ENCODE data around the gene LRFN5.
"Not testable (repeated sequence)": the region's sequence is repeated elsewhere in the genome, so short reads cannot be mapped to it uniquely, and the experiment has no call there.

LRFN5 gene

DNA sequence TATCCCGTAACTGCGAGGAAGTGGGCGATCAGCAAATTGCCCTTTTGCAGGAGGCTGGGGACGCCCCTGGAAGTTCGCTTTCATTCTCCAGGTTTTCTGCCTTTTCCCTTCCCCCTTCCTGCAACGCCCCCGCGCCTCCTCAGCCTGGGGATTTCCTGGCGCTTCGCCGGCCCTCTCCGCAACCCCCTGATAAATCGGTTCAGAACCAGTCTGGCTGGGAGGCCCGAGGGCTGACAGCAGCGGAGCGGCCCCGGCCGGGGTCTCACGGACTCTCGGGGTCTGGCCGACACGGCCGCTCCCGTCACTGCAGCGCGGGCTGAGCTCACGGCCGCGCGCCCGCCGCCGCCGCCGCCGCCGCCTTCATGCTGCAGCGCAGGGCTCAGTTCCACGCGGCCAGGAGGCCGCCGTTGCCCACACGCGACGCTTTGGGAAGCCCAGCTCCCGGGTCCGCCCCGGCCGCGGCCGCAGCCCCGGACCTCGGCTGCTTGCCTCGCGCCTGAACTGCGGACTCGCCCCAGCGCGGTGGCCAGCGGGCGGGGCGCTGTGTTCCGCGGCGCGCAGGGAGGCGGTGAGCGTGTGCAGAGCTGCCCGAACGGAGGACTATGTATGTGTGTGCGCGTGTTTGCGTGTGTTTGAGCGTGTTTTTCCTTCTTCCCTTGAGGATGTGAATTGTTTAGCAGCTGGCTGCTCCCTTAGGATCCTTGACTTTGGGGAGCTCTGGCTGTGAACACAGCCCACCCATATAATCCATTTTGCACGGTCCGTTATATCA lies at the start of gene LRFN5:
LRFN5 (plus strand) TSS at position 345 of the 772 bp plus-strand sequence.
- H3K27ac ChIP-seq (ENCODE audit: low read depth, low read length), result peak within 1 kb of the TSS; percentile 53; the same call in 1 of the 2 replicates
- H3K9ac ChIP-seq (ENCODE audit: low read length), result peak within 1 kb of the TSS; percentile 87
- H3K27me3 ChIP-seq (ENCODE audit: control insufficient read depth, insufficient read depth, low read length), result peaks cover 32% of the 10 kb centered on the region
- H3K9me3 ChIP-seq (ENCODE audit: control insufficient read depth, insufficient read depth, low read depth, low read length), result no peaks in the 10 kb centered on the region
- H3K4me3 ChIP-seq (ENCODE audit: low read depth, low read length), result peak within 1 kb of the TSS; percentile 84
- no peaks in the 10 kb centered on the region for H3K36me3 ChIP-seq (ENCODE audit: control insufficient read depth, insufficient read depth, low read length)
- H3K4me1 ChIP-seq (ENCODE audit: control insufficient read depth, insufficient read depth, low read length), result peaks cover 8% of the 10 kb centered on the region; the same call in 1 of the 2 replicates

DNA sequence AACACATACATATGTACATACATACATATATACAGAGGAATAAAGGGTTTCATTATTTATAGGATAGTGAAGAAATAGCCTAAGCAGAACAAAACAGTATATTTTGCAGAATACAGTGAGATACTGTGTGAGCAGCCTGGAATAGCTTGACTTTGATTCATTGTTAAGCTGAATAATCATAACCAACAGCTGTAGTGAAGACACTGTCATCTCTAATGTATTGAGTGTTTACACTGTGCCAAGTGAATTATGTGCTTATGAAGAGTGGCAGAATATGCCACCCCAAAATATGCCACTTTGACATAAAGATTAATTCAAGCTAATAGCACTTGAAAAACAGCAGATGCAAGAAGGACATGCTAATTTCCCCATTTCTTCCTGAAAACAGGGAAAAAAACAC lies 48.2 kb upstream of the LRFN5 start:
- Histone ChIP-seq H3K4me1 (ENCODE audit: control insufficient read depth, insufficient read depth, low read length) (no peaks in the 10 kb centered on the region; the same call in 1 of the 2 replicates), H3K27me3 (ENCODE audit: control insufficient read depth, insufficient read depth, low read length) (no peaks in the 10 kb centered on the region), H3K9ac (ENCODE audit: low read length) (no peak overlapping the region), H3K27ac (ENCODE audit: low read depth, low read length) (no peak overlapping the region), H3K4me3 (ENCODE audit: low read depth, low read length) (no peak overlapping the region), H3K36me3 (ENCODE audit: control insufficient read depth, insufficient read depth, low read length) (no peaks in the 10 kb centered on the region), H3K9me3 (ENCODE audit: control insufficient read depth, insufficient read depth, low read depth, low read length) (no peaks in the 10 kb centered on the region)

DNA sequence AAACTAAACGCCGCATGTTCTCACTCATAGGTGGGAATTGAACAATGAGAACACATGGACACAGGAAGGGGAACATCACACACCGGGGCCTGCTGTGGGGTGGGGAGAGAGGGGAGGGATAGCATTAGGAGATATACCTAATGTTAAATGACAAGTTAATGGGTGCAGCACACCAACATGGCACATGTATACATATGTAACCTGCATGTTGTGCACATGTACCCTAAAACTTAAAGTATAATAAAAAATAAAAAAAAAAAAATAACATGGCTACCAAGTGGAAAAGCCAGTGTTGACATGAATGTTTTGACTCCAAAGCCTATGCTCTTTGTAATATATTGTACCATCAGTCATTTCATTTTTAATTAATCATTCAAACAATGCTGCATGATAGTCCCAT lies 39.8 kb upstream of the LRFN5 start:
- H3K9ac ChIP-seq (ENCODE audit: low read length); H3K4me3 ChIP-seq (ENCODE audit: low read depth, low read length); H3K27me3 ChIP-seq (ENCODE audit: control insufficient read depth, insufficient read depth, low read length); H3K9me3 ChIP-seq (ENCODE audit: control insufficient read depth, insufficient read depth, low read depth, low read length); H3K27ac ChIP-seq (ENCODE audit: low read depth, low read length); H3K36me3 ChIP-seq (ENCODE audit: control insufficient read depth, insufficient read depth, low read length): not testable (repeated sequence)
- H3K4me1 ChIP-seq (ENCODE audit: control insufficient read depth, insufficient read depth, low read length), result peaks cover 12% of the 10 kb centered on the region

DNA sequence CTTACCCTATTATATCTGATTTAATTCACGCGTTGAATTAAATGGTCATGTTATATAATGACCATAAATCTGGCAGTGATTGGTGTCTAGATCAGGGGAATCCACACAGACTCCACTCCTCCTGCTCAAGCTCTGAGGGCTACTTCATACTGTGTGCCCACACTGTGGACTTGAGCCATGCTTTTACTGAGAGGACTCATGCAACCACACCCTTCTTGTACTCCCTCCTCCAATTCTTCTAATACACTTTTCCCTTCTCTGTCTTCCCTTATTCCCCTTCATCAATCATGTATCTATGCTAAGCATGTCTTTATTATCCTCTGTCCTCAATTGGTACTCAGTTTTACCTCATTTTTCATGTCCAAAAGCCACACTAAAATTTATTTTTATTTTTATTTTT lies 37.7 kb upstream of the LRFN5 start:
- Histone ChIP-seq H3K9ac (ENCODE audit: low read length) (no peak overlapping the region), H3K9me3 (ENCODE audit: control insufficient read depth, insufficient read depth, low read depth, low read length) (peaks cover 3% of the 10 kb centered on the region; the same call in 1 of the 2 replicates), H3K27me3 (ENCODE audit: control insufficient read depth, insufficient read depth, low read length) (no peaks in the 10 kb centered on the region), H3K4me3 (ENCODE audit: low read depth, low read length) (no peak overlapping the region), H3K27ac (ENCODE audit: low read depth, low read length) (no peak overlapping the region), H3K4me1 (ENCODE audit: control insufficient read depth, insufficient read depth, low read length) (peaks cover 12% of the 10 kb centered on the region), H3K36me3 (ENCODE audit: control insufficient read depth, insufficient read depth, low read length) (no peaks in the 10 kb centered on the region)

DNA sequence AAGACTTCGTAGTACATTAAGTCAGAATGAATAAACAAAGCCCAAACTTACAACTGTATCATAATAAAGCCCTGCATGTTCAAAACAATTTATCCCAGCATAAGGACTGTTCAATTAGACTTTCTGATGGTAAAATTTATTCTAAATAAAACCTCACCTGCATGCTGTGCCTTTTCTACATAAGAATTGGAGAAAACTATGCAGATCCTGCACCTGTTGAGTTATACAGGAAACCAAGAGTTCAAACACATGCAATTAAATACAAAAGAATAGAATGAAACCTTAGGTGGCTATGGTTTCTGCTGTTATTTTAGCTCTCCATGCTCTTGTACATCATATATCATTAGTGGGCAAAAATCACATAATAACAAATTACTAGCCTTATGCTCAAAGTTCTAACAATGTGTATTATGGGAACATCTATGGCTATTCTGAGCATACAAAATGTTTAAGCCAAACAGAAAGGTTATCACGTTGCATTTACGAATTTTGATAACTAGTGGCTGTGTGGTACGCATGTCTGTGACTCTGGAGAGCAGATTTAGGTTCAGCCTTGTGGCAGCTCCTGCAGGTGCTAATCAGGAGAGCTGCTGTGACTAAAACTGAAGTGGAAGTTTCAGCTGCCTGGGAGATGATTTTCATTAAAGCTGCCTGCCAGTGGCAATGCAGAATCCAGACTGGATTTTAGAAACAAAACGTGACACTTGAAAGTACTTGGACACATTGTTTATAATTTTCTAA lies 36.1 kb upstream of the LRFN5 start:
- H3K9me3 ChIP-seq (ENCODE audit: control insufficient read depth, insufficient read depth, low read depth, low read length), result peaks cover 3% of the 10 kb centered on the region; the same call in 1 of the 2 replicates
- H3K27me3 ChIP-seq (ENCODE audit: control insufficient read depth, insufficient read depth, low read length), result no peaks in the 10 kb centered on the region
- no peak overlapping the region for H3K4me3 ChIP-seq (ENCODE audit: low read depth, low read length)
- no peak overlapping the region for H3K9ac ChIP-seq (ENCODE audit: low read length)
- H3K27ac ChIP-seq (ENCODE audit: low read depth, low read length), result peak overlapping the region; percentile 34; the same call in 1 of the 2 replicates
- H3K4me1 ChIP-seq (ENCODE audit: control insufficient read depth, insufficient read depth, low read length), result peaks cover 12% of the 10 kb centered on the region
- no peaks in the 10 kb centered on the region for H3K36me3 ChIP-seq (ENCODE audit: control insufficient read depth, insufficient read depth, low read length)

DNA sequence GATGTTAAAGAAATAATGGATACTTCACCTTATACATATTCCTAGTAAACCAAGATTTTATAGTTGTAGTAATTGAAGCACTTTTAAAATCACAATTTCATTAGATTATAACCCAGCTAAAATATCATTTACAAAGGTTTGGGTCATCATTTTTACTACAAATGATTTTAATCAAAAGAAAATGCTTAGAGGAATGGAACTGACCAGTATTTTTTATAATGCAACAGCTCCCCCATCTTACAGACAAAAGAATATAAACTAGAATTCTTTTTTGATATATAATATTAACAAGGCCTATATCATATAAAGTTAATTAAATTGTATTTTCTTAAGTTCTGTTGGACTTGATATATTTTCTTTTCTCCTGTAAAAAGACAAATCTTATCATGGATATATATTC lies 20.4 kb upstream of the LRFN5 start:
- H3K27ac ChIP-seq (ENCODE audit: low read depth, low read length), result no peak overlapping the region
- no peaks in the 10 kb centered on the region for H3K4me1 ChIP-seq (ENCODE audit: control insufficient read depth, insufficient read depth, low read length)
- H3K9me3 ChIP-seq (ENCODE audit: control insufficient read depth, insufficient read depth, low read depth, low read length), result no peaks in the 10 kb centered on the region
- H3K27me3 ChIP-seq (ENCODE audit: control insufficient read depth, insufficient read depth, low read length), result no peaks in the 10 kb centered on the region
- no peak overlapping the region for H3K4me3 ChIP-seq (ENCODE audit: low read depth, low read length)
- no peak overlapping the region for H3K9ac ChIP-seq (ENCODE audit: low read length)
- H3K36me3 ChIP-seq (ENCODE audit: control insufficient read depth, insufficient read depth, low read length), result no peaks in the 10 kb centered on the region

DNA sequence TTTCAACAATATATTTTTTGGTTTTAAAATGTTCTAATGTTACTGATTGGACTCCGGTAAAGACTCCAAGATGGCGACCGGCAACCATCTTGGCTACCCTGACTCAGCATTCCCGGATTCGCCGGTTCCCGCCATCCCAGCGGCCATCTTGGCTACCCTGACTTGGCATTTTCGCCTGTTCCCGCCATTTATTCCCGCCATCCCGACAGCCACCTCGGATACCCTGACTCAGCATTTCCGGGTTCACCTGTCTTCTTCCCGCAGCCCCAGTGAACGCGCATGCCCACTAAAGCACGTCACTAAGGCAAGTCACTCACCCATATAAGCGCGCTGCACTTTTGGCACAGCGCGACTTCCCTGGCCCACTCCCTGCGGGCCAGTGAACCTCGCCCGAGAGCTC lies 9.0 kb upstream of the LRFN5 start:
- peak overlapping the region; percentile 67 for H3K9ac ChIP-seq (ENCODE audit: low read length)
- no peaks in the 10 kb centered on the region for H3K36me3 ChIP-seq (ENCODE audit: control insufficient read depth, insufficient read depth, low read length)
- no peak overlapping the region for H3K4me3 ChIP-seq (ENCODE audit: low read depth, low read length)
- no peaks in the 10 kb centered on the region for H3K9me3 ChIP-seq (ENCODE audit: control insufficient read depth, insufficient read depth, low read depth, low read length)
- peaks cover 35% of the 10 kb centered on the region for H3K4me1 ChIP-seq (ENCODE audit: control insufficient read depth, insufficient read depth, low read length)
- peak overlapping the region; percentile 86; the same call in 1 of the 2 replicates for H3K27ac ChIP-seq (ENCODE audit: low read depth, low read length)
- no peaks in the 10 kb centered on the region for H3K27me3 ChIP-seq (ENCODE audit: control insufficient read depth, insufficient read depth, low read length)

DNA sequence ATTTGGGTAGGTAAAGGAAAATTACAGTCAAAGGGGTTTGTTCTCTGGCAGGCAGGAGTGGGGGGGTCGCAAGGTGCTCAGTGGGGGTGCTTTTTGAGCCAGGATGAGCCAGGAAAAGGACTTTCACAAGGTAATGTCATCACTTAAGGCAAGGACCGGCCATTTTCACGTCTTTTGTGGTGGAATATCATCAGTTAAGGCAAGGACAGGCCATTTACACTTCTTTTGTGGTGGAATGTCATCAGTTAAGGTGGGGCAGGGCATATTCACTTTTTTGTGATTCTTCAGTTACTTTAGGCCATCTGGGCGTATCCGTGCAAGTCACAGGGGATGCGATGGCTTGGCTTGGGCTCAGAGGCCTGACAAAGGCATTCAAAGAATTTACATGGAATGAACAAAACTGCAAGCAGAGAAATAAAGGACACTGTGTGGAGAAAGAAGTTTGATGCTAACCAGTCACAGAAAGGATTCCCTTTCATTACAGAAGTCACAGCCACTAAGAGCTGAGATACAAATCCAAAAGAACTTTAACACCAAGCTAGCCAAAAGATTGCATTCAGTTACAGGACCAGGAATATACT lies 6.8 kb upstream of the LRFN5 start:
- peak overlapping the region; percentile 90 for H3K9ac ChIP-seq (ENCODE audit: low read length)

DNA sequence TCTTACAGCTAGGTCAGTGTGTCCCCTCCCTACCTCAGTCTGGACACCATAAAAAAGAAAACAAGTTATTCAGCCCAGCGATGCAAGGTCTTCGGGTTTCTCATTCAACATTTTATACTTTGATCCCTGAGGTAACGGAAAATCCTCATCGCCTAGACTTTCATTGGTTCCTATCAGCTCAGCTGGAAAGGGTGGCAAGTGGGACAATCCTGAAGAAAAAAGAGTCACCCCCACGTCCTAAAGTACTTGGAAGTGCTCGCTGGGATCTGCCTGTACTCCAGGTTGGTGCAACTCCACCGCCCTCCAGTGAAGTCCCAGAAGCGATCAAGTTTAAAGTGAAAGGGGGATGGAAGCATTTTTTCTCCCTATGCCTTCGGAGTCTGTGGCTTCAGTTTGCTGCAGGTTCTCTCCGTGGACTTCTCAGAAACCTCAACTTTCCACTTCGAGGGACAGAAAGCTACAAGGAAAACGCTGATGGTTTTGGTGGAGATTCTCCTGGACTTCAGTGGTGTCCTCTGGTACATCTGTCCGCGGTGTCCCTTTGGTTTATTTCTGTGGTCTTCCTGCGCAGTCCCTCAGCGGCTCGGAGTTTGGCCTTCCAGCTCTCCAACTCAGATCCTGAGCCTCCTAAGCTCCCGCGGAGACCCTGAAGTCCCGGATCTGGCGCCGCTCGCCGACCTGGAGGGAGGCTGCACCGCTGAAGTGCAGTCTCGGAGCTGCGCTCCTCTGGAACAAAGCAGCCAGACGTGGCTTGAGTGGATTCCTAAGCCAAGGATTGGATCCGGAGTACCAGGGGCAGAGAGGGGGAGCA lies 1.8 kb upstream of the LRFN5 start:
- H3K27ac ChIP-seq (ENCODE audit: low read depth, low read length), result peak overlapping the region; percentile 53; the same call in 1 of the 2 replicates
- H3K27me3 ChIP-seq (ENCODE audit: control insufficient read depth, insufficient read depth, low read length), result peaks cover 28% of the 10 kb centered on the region
- H3K4me1 ChIP-seq (ENCODE audit: control insufficient read depth, insufficient read depth, low read length), result peaks cover 9% of the 10 kb centered on the region; the same call in 1 of the 2 replicates
- H3K9me3 ChIP-seq (ENCODE audit: control insufficient read depth, insufficient read depth, low read depth, low read length), result no peaks in the 10 kb centered on the region
- peak overlapping the region; percentile 87 for H3K9ac ChIP-seq (ENCODE audit: low read length)
- H3K4me3 ChIP-seq (ENCODE audit: low read depth, low read length), result peak overlapping the region; percentile 84
- no peaks in the 10 kb centered on the region for H3K36me3 ChIP-seq (ENCODE audit: control insufficient read depth, insufficient read depth, low read length)

More for the DNA sequence above, 6.8 kb upstream of the LRFN5 start:
- H3K4me1 ChIP-seq (ENCODE audit: control insufficient read depth, insufficient read depth, low read length), result peaks cover 35% of the 10 kb centered on the region
- peak overlapping the region; percentile 95 for H3K27ac ChIP-seq (ENCODE audit: low read depth, low read length)
- not testable (repeated sequence) for H3K27me3 ChIP-seq (ENCODE audit: control insufficient read depth, insufficient read depth, low read length); H3K9me3 ChIP-seq (ENCODE audit: control insufficient read depth, insufficient read depth, low read depth, low read length); H3K36me3 ChIP-seq (ENCODE audit: control insufficient read depth, insufficient read depth, low read length)
- H3K4me3 ChIP-seq (ENCODE audit: low read depth, low read length), result peak overlapping the region; percentile 43; the same call in 1 of the 2 replicates

DNA sequence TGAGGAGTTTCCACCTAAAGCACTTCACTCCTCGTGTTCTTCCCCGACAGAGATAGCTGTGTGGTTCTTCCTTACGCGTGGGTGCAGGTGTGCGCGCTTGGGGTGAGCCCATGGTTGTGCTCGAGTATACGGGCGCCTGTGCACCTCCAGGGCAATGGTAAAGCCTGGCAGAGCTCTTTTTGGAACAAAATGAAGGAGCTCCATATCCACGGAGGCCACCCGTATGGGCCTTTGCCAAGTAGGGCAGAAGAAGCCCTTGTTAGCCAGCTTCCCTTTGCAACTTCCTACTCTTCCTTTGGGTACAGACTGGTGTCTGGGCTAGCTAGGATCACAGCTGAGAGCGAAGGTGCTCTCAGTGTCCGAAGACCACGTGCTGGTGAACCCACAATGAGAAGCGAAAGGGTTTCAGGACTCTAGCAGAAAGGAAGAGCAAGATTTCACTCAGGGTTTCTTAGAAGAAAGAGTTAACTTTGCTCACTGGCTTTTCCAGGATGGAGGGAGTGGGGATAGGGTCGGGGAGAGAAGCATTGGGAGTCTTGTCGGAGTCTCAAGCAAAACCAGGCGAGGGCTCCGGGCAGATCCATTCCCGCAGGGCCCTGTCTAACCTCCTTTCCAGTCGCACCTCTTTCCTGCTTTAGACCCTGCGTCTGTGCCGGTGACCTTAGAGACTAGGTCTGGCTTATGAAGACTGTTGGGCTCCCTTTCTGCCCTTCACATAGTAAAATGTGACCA lies 960 bp upstream of the LRFN5 start:
- peak overlapping the region; percentile 84 for H3K4me3 ChIP-seq (ENCODE audit: low read depth, low read length)
- H3K27me3 ChIP-seq (ENCODE audit: control insufficient read depth, insufficient read depth, low read length), result peaks cover 32% of the 10 kb centered on the region
- H3K9ac ChIP-seq (ENCODE audit: low read length), result peak overlapping the region; percentile 87
- peaks cover 8% of the 10 kb centered on the region; the same call in 1 of the 2 replicates for H3K4me1 ChIP-seq (ENCODE audit: control insufficient read depth, insufficient read depth, low read length)
- H3K36me3 ChIP-seq (ENCODE audit: control insufficient read depth, insufficient read depth, low read length), result no peaks in the 10 kb centered on the region
- peak overlapping the region; percentile 53; the same call in 1 of the 2 replicates for H3K27ac ChIP-seq (ENCODE audit: low read depth, low read length)
- no peaks in the 10 kb centered on the region for H3K9me3 ChIP-seq (ENCODE audit: control insufficient read depth, insufficient read depth, low read depth, low read length)

Data from HUES6 (cell line).